H1 (cell line): ENCODE data around the gene NAT10. TPM values are rescaled to one million over a fixed set of nuclear protein-coding genes. Genes with fewer than 3 reads are reported as not detected.
A peak's percentile ranks its signal among the peaks of the same experiment; 100 is the strongest.

ENCODE experiments used
- CREB1 ChIP-seq: IDR thresholded peaks from 2 replicates; pipeline ENCODE4 v1.6.1; 2012; ENCODE audit warnings: inconsistent platforms
- KDM5A ChIP-seq: fragments of 200-600 bp; IDR thresholded peaks from 2 replicates; pipeline ENCODE4 v1.7.1; 2012; ENCODE audit warnings: mild to moderate bottlenecking, low read length, inconsistent platforms, mixed read lengths
- PHF8 ChIP-seq: fragments of 200-600 bp; sonication (generic); conservative IDR thresholded peaks from 2 replicates; pipeline ENCODE4 v1.7.1; 2012; ENCODE audit warnings: low read depth, mild to moderate bottlenecking, inconsistent platforms, low read length, moderate library complexity
- polyA plus RNA-seq, 7 experiments: library from polyadenylated mRNA; depleted of rRNA in 3 of 7; stranded (reverse) in 5 of 7; unstranded in 2 of 7; fragments of >200 nt in 5 of 7; fragments of 200-250 nt in 2 of 7; gene quantifications; 1 replicate in 5 of 7; 2 replicates in 1 of 7; 4 replicates in 1 of 7; pipeline versions ENCODE4 v1.2.1 to v1.2.3, GENCODE V29; 2011 to 2013; ENCODE audit warnings: missing spikeins in 2 of 7, mixed read lengths in 2 of 7
- total RNA-seq: library from RNA; stranded (reverse); fragmentation: NEBNext Ultra II Directional; extraction: Animal tissue kit (Norgen Biotek cat#: 25700); gene quantifications from 2 replicates; pipeline ENCODE4 v1.2.1, GENCODE V29; 2021
- TF ChIP-seq, protein P1 (sequence below): fragments of 300-600 bp; sonication (generic); IDR thresholded peaks from 2 replicates; pipeline ENCODE4 v1.7.1; 2012; ENCODE audit warnings: low read length, moderate library complexity, mild to moderate bottlenecking, inconsistent platforms; ENCODE audit not compliant: insufficient replicate concordance
- TF ChIP-seq, protein P2 (sequence below), 3 experiments: IDR thresholded peaks; 1 replicate in 2 of 3; 2 replicates in 1 of 3; pipeline versions ENCODE4 v1.5.1 to v1.6.1; 2011; ENCODE audit warnings: low read length in 3 of 3, mild to moderate bottlenecking in 3 of 3, inconsistent platforms in 2 of 3, low read depth in 1 of 3, moderate library complexity in 1 of 3; ENCODE audit not compliant: insufficient read depth in 1 of 3; ENCODE audit errors: control extremely low read depth in 1 of 3
- TF ChIP-seq, protein P3 (sequence below): IDR thresholded peaks from 2 replicates; pipeline ENCODE4 v1.6.1; 2011; ENCODE audit warnings: low read depth, mild to moderate bottlenecking, low read length; ENCODE audit not compliant: insufficient read depth

The NAT10 gene
- total and polyA plus RNA-seq, 2 of the 8 experiments (the other 6 are each of a cell fraction or from before 2014, with no cell fraction given): 66.3 to 89.6 TPM

DNA sequence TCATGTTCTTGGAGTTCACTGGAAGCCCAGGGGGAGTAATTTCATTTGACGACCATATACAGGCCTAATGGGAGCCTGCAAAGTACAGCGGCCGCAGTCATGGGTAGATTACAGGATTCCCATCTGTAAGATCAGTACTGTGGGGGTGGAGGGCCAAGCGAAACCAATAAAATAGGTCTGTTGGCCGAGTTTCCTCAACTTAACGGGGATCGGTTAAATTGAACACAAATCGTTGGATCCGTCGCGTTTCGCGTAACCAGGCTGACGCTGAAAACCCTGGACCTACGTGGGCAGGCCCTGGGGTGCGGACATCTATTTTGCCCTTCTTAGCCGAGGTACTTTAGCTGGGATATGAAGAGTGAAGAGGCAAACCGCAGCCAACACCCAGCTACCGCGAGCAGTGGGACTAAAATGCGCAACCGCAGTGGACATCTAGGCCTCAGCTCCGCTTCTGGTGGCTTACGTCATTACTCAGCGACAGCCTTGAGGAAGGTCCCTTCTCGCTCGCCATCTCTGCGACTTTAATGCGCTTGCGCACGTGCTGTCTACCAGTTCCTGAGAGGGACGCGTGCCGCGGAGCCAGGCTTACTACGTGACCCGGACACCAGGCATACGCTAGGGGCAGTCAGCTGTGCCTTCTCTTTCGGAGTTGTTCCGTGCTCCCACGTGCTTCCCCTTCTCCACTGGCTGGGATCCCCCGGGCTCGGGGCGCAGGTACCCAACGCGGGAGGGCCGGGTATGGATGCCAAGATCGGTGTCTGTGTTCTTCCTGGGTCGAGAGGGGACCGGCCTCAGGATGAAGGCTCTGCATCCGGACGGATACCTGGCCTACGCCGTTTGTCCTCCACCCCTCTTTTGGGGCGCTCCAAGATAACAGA lies at the start of gene NAT10 (continued):
- TF ChIP-seq PHF8 (peak; percentile 83), CREB1 (peak; percentile 99), KDM5A (peak; percentile 79)
- TF ChIP-seq, protein P1, sequence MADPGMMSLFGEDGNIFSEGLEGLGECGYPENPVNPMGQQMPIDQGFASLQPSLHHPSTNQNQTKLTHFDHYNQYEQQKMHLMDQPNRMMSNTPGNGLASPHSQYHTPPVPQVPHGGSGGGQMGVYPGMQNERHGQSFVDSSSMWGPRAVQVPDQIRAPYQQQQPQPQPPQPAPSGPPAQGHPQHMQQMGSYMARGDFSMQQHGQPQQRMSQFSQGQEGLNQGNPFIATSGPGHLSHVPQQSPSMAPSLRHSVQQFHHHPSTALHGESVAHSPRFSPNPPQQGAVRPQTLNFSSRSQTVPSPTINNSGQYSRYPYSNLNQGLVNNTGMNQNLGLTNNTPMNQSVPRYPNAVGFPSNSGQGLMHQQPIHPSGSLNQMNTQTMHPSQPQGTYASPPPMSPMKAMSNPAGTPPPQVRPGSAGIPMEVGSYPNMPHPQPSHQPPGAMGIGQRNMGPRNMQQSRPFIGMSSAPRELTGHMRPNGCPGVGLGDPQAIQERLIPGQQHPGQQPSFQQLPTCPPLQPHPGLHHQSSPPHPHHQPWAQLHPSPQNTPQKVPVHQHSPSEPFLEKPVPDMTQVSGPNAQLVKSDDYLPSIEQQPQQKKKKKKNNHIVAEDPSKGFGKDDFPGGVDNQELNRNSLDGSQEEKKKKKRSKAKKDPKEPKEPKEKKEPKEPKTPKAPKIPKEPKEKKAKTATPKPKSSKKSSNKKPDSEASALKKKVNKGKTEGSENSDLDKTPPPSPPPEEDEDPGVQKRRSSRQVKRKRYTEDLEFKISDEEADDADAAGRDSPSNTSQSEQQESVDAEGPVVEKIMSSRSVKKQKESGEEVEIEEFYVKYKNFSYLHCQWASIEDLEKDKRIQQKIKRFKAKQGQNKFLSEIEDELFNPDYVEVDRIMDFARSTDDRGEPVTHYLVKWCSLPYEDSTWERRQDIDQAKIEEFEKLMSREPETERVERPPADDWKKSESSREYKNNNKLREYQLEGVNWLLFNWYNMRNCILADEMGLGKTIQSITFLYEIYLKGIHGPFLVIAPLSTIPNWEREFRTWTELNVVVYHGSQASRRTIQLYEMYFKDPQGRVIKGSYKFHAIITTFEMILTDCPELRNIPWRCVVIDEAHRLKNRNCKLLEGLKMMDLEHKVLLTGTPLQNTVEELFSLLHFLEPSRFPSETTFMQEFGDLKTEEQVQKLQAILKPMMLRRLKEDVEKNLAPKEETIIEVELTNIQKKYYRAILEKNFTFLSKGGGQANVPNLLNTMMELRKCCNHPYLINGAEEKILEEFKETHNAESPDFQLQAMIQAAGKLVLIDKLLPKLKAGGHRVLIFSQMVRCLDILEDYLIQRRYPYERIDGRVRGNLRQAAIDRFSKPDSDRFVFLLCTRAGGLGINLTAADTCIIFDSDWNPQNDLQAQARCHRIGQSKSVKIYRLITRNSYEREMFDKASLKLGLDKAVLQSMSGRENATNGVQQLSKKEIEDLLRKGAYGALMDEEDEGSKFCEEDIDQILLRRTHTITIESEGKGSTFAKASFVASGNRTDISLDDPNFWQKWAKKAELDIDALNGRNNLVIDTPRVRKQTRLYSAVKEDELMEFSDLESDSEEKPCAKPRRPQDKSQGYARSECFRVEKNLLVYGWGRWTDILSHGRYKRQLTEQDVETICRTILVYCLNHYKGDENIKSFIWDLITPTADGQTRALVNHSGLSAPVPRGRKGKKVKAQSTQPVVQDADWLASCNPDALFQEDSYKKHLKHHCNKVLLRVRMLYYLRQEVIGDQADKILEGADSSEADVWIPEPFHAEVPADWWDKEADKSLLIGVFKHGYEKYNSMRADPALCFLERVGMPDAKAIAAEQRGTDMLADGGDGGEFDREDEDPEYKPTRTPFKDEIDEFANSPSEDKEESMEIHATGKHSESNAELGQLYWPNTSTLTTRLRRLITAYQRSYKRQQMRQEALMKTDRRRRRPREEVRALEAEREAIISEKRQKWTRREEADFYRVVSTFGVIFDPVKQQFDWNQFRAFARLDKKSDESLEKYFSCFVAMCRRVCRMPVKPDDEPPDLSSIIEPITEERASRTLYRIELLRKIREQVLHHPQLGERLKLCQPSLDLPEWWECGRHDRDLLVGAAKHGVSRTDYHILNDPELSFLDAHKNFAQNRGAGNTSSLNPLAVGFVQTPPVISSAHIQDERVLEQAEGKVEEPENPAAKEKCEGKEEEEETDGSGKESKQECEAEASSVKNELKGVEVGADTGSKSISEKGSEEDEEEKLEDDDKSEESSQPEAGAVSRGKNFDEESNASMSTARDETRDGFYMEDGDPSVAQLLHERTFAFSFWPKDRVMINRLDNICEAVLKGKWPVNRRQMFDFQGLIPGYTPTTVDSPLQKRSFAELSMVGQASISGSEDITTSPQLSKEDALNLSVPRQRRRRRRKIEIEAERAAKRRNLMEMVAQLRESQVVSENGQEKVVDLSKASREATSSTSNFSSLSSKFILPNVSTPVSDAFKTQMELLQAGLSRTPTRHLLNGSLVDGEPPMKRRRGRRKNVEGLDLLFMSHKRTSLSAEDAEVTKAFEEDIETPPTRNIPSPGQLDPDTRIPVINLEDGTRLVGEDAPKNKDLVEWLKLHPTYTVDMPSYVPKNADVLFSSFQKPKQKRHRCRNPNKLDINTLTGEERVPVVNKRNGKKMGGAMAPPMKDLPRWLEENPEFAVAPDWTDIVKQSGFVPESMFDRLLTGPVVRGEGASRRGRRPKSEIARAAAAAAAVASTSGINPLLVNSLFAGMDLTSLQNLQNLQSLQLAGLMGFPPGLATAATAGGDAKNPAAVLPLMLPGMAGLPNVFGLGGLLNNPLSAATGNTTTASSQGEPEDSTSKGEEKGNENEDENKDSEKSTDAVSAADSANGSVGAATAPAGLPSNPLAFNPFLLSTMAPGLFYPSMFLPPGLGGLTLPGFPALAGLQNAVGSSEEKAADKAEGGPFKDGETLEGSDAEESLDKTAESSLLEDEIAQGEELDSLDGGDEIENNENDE: peak; percentile 22
- TF ChIP-seq, protein P2, sequence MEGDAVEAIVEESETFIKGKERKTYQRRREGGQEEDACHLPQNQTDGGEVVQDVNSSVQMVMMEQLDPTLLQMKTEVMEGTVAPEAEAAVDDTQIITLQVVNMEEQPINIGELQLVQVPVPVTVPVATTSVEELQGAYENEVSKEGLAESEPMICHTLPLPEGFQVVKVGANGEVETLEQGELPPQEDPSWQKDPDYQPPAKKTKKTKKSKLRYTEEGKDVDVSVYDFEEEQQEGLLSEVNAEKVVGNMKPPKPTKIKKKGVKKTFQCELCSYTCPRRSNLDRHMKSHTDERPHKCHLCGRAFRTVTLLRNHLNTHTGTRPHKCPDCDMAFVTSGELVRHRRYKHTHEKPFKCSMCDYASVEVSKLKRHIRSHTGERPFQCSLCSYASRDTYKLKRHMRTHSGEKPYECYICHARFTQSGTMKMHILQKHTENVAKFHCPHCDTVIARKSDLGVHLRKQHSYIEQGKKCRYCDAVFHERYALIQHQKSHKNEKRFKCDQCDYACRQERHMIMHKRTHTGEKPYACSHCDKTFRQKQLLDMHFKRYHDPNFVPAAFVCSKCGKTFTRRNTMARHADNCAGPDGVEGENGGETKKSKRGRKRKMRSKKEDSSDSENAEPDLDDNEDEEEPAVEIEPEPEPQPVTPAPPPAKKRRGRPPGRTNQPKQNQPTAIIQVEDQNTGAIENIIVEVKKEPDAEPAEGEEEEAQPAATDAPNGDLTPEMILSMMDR (IDR thresholded peaks at IDR 0.05; ENCODE audit: control extremely low read depth in 1 of 3, insufficient read depth in 1 of 3, low read depth in 1 of 3, low read length in 3 of 3): 0 out of 4 replicates have a peak, but pooled peaks of 1 of the 3 experiments have one; percentile 4
- TF ChIP-seq, protein P3, sequence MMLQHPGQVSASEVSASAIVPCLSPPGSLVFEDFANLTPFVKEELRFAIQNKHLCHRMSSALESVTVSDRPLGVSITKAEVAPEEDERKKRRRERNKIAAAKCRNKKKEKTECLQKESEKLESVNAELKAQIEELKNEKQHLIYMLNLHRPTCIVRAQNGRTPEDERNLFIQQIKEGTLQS: peak; percentile 88
